H1 (cell line): ENCODE measurements around the gene GOLGA6L9.
"Not testable (repeated sequence)": the region's sequence is repeated elsewhere in the genome, so short reads cannot be mapped to it uniquely, and the experiment has no call there.

Experiments
- GABPA ChIP-seq: IDR thresholded peaks from 2 replicates; pipeline ENCODE4 v1.6.1; 2011; ENCODE audit warnings: mild to moderate bottlenecking, low read length, moderate library complexity, borderline replicate concordance; ENCODE audit not compliant: insufficient read depth
- PHF8 ChIP-seq: fragments of 200-600 bp; sonication (generic); conservative IDR thresholded peaks from 2 replicates; pipeline ENCODE4 v1.7.1; 2012; ENCODE audit warnings: low read depth, mild to moderate bottlenecking, inconsistent platforms, low read length, moderate library complexity
- POLR2A ChIP-seq, 2 experiments: IDR thresholded peaks; 1 replicate in 1 of 2; 2 replicates in 1 of 2; pipeline ENCODE4 v1.6.1; 2011; ENCODE audit warnings: low read depth in 2 of 2, low read length in 2 of 2, mild to moderate bottlenecking in 2 of 2; ENCODE audit errors: control extremely low read depth in 1 of 2
- POLR2AphosphoS5 ChIP-seq: IDR thresholded peaks from 2 replicates; pipeline ENCODE4 v1.6.1; 2011; ENCODE audit warnings: low read depth, low read length
- YY1 ChIP-seq: IDR thresholded peaks from 2 replicates; pipeline ENCODE4 v1.6.1; 2011; ENCODE audit warnings: low read depth, mild to moderate bottlenecking, low read length
- TF ChIP-seq, protein P1 (sequence below), 3 experiments: IDR thresholded peaks; 1 replicate in 2 of 3; 2 replicates in 1 of 3; pipeline versions ENCODE4 v1.5.1 to v1.6.1; 2011; ENCODE audit warnings: low read length in 3 of 3, mild to moderate bottlenecking in 3 of 3, inconsistent platforms in 2 of 3, low read depth in 1 of 3, moderate library complexity in 1 of 3; ENCODE audit not compliant: insufficient read depth in 1 of 3; ENCODE audit errors: control extremely low read depth in 1 of 3

DNA sequence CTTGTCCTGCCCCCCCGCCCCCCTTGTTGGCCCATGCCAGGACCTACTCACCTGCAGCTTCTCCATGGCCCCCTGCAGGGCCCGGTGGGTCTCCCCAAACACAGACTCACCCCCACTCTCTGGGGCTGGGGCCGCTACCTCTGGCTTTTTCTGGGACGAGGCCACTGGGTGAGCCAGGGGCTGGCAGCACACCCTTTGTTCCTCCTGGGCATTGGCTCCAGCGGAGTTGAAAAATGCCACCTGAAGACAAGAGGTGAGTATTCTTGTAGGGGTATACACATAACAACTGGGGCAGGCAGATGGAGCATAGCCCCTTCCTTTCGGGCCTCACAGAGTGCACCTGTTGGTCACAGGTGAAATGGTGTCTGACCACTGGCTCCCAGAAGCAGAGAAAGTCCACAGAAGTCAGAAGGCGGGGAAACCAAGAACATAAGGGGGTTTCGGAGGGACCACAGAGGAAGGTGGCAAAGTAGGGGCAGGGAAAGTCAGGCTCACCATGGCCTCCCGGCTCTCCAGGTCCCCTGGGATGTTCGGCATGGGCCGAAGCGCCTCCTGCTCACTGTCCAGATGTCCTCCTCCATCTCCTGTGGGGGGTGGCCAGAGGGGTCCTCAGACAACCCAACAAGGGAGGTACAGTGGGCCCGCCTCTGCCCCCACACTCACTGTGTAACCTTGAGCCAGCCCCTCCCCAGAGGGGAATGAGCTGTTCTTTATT lies 47.9 kb downstream of the GOLGA6L9 start:
- not testable (repeated sequence) for TF ChIP-seq POLR2AphosphoS5; GABPA; YY1; PHF8; POLR2A (IDR thresholded peaks at IDR 0.05; ENCODE audit: control extremely low read depth in 1 of 2, low read depth in 2 of 2, low read length in 2 of 2)
- TF ChIP-seq, protein P1, sequence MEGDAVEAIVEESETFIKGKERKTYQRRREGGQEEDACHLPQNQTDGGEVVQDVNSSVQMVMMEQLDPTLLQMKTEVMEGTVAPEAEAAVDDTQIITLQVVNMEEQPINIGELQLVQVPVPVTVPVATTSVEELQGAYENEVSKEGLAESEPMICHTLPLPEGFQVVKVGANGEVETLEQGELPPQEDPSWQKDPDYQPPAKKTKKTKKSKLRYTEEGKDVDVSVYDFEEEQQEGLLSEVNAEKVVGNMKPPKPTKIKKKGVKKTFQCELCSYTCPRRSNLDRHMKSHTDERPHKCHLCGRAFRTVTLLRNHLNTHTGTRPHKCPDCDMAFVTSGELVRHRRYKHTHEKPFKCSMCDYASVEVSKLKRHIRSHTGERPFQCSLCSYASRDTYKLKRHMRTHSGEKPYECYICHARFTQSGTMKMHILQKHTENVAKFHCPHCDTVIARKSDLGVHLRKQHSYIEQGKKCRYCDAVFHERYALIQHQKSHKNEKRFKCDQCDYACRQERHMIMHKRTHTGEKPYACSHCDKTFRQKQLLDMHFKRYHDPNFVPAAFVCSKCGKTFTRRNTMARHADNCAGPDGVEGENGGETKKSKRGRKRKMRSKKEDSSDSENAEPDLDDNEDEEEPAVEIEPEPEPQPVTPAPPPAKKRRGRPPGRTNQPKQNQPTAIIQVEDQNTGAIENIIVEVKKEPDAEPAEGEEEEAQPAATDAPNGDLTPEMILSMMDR (IDR thresholded peaks at IDR 0.05; ENCODE audit: control extremely low read depth in 1 of 3, insufficient read depth in 1 of 3, low read depth in 1 of 3, low read length in 3 of 3) = not testable (repeated sequence)
